ENCODE data around the gene CD3G. TPM values are rescaled to one million over a fixed set of nuclear protein-coding genes. Genes with fewer than 3 reads are reported as not detected.
A peak's percentile ranks its signal among the peaks of the same experiment; 100 is the strongest.

Gene CD3G
- total RNA-seq, 4 donors from 2014 or later, result 0.33 to 0.51 TPM; not detected in 2

DNA sequence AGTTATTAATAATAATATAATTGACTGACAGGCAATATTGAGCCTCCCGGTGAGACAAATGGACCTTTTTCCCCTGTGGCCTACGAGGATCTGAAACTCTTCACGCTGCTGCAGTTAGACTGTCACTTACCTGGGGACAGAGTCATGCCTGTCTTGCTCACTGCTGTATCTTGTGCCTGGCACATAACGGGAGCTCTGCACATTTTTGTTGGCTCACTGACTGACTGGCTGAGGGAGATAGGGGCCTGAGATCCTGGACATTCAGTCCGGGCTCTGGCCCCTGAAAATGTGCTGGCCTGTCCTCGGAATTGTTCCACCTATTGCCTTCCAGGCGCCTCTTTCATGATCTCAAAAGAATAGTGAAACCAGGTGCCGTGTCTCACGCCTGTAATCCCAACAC lies 896 bp upstream of the CD3G start:
- Histone ChIP-seq H3K9me3 (no peaks in the 10 kb centered on the region), H3K36me3 (no peaks in the 10 kb centered on the region), H3K4me3 (no peak overlapping the region), H3K4me1 (no peaks in the 10 kb centered on the region), H3K27ac (no peak overlapping the region), H3K27me3 (peaks cover 0 to under 1% (median 0%) of the 10 kb centered on the region in 3 donors)
- DNase-seq (no peak), ATAC-seq (no peak)
- intact Hi-C loops (cut with DNase I; ENCODE audit: low total_unique reads) (no loop called here), in situ Hi-C loops (cut with MboI; ENCODE audit: low sequenced_read_pairs in 4 of 4) (loop anchor here in 1 of 4 donors (10.0 kb wide), 1 partner anchor 148 kb away; no protein-coding TSS in a partner anchor)
- TF ChIP-seq, protein P1, sequence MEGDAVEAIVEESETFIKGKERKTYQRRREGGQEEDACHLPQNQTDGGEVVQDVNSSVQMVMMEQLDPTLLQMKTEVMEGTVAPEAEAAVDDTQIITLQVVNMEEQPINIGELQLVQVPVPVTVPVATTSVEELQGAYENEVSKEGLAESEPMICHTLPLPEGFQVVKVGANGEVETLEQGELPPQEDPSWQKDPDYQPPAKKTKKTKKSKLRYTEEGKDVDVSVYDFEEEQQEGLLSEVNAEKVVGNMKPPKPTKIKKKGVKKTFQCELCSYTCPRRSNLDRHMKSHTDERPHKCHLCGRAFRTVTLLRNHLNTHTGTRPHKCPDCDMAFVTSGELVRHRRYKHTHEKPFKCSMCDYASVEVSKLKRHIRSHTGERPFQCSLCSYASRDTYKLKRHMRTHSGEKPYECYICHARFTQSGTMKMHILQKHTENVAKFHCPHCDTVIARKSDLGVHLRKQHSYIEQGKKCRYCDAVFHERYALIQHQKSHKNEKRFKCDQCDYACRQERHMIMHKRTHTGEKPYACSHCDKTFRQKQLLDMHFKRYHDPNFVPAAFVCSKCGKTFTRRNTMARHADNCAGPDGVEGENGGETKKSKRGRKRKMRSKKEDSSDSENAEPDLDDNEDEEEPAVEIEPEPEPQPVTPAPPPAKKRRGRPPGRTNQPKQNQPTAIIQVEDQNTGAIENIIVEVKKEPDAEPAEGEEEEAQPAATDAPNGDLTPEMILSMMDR (IDR thresholded peaks at IDR 0.05 in 4 of 5, conservative IDR thresholded peaks at IDR 0.05 in 1 of 5), result no peak

DNA sequence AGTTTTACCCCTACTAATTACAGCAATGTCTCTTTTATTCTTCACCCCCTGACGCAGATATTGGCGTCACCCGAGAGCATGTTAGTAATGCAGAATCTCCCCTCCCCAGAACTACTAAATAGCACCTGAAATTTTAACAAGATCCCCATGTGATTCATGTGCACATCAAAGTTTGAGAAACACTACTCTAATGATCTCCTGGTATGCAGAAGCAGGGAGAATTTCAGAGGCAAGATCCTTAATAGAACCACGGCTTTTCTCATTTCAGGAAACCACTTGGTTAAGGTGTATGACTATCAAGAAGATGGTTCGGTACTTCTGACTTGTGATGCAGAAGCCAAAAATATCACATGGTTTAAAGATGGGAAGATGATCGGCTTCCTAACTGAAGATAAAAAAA lies 5.3 kb downstream of the CD3G start:
- Histone ChIP-seq H3K27me3 (peaks cover 0 to 19% (median 9%) of the 10 kb centered on the region in 3 donors), H3K36me3 (no peaks in the 10 kb centered on the region), H3K27ac (no peak overlapping the region), H3K4me3 (no peak overlapping the region), H3K4me1 (no peaks in the 10 kb centered on the region), H3K9me3 (no peaks in the 10 kb centered on the region)
- DNase-seq (no peak), ATAC-seq (no peak)
- in situ Hi-C loops (cut with MboI; ENCODE audit: low sequenced_read_pairs in 4 of 4) (loop anchor here in 1 of 4 donors (10.0 kb wide), 1 partner anchor 155 kb away; no protein-coding TSS in a partner anchor), intact Hi-C loops (cut with DNase I; ENCODE audit: low total_unique reads) (no loop called here)
- TF ChIP-seq, protein P1 (IDR thresholded peaks at IDR 0.05 in 4 of 5, conservative IDR thresholded peaks at IDR 0.05 in 1 of 5), result no peak
- TF ChIP-seq POLR2A (IDR thresholded peaks at IDR 0.05), result no peak

DNA sequence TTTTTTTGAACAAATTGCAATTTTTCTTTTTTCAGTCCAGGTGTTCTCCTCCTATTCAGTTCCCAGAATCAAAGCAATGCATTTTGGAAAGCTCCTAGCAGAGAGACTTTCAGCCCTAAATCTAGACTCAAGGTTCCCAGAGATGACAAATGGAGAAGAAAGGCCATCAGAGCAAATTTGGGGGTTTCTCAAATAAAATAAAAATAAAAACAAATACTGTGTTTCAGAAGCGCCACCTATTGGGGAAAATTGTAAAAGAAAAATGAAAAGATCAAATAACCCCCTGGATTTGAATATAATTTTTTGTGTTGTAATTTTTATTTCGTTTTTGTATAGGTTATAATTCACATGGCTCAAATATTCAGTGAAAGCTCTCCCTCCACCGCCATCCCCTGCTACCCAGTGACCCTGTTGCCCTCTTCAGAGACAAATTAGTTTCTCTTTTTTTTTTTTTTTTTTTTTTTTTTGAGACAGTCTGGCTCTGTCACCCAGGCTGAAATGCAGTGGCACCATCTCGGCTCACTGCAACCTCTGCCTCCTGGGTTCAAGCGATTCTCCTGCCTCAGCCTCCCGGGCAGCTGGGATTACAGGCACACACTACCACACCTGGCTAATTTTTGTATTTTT lies 9.1 kb downstream of the CD3G start:
- intact Hi-C loops (cut with DNase I; ENCODE audit: low total_unique reads) (loop anchor here (5.0 kb wide), 1 partner anchor 206 kb away; no protein-coding TSS in a partner anchor), in situ Hi-C loops (cut with MboI; ENCODE audit: low sequenced_read_pairs in 4 of 4) (loop anchor here in 2 of 4 donors (5.0 to 10.0 kb wide), 2 partner anchors 156 to 158 kb away; no protein-coding TSS in a partner anchor)
- Histone ChIP-seq H3K9me3 (no peaks in the 10 kb centered on the region), H3K27me3 (peaks cover 0 to 19% (median 9%) of the 10 kb centered on the region in 3 donors), H3K4me1 (no peaks in the 10 kb centered on the region), H3K27ac (no peak overlapping the region), H3K4me3 (no peak overlapping the region), H3K36me3 (no peaks in the 10 kb centered on the region)
- ATAC-seq (no peak), DNase-seq (no peak)
- TF ChIP-seq, protein P1 (IDR thresholded peaks at IDR 0.05 in 4 of 5, conservative IDR thresholded peaks at IDR 0.05 in 1 of 5), result peak; percentile 11 to 59 (median 27)
- no peak for TF ChIP-seq POLR2A (IDR thresholded peaks at IDR 0.05)

DNA sequence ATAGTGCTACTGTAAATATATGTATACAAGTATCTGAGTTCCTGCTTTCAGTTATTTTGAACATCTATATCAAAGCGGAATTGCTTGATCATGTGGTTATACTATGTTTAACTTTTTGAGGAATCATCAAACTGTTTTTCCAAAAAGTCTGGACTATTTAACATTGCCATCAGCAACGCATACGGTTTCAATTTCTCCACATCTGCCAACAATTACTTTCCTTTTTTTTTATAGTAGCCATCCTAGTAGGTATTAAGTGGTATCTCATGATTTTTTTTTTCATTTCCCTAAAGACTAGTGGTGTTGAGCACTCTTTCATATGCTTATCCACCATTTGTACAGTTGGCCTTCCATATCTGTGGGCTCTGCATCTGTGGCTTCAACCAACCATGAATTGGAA lies 13.9 kb downstream of the CD3G start:
- Histone ChIP-seq H3K36me3 (no peaks in the 10 kb centered on the region), H3K27ac (no peak overlapping the region), H3K4me1 (peaks cover 16 to 20% of the 10 kb centered on the region in 2 donors), H3K27me3 (no peaks in the 10 kb centered on the region), H3K4me3 (no peak overlapping the region), H3K9me3 (no peaks in the 10 kb centered on the region)
- DNase-seq (no peak), ATAC-seq (no peak)
- intact Hi-C loops (cut with DNase I; ENCODE audit: low total_unique reads), result loop anchor here (2.0 kb wide), 1 partner anchor 43 kb away; the partner anchor contains the start of gene ATP5MG
- TF ChIP-seq, protein P1 (IDR thresholded peaks at IDR 0.05 in 4 of 5, conservative IDR thresholded peaks at IDR 0.05 in 1 of 5), result no peak
- TF ChIP-seq POLR2A (IDR thresholded peaks at IDR 0.05), result no peak
- in situ Hi-C loops (cut with MboI; ENCODE audit: low sequenced_read_pairs in 4 of 4), result loop anchor here in 1 of 4 donors (10.0 kb wide), 1 partner anchor 163 kb away; no protein-coding TSS in a partner anchor
